Dedifferentiated amniotic fluid mesenchymal stem cell (primary cell): ENCODE data around the gene TUFT1.

ENCODE experiments used
- DNase-seq: peaks from one replicate; pipeline ENCODE4 v3.0.0-alpha.2; 2016; ENCODE audit errors: extremely low spot score

The TUFT1 gene, protein sequence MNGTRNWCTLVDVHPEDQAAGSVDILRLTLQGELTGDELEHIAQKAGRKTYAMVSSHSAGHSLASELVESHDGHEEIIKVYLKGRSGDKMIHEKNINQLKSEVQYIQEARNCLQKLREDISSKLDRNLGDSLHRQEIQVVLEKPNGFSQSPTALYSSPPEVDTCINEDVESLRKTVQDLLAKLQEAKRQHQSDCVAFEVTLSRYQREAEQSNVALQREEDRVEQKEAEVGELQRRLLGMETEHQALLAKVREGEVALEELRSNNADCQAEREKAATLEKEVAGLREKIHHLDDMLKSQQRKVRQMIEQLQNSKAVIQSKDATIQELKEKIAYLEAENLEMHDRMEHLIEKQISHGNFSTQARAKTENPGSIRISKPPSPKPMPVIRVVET

DNA sequence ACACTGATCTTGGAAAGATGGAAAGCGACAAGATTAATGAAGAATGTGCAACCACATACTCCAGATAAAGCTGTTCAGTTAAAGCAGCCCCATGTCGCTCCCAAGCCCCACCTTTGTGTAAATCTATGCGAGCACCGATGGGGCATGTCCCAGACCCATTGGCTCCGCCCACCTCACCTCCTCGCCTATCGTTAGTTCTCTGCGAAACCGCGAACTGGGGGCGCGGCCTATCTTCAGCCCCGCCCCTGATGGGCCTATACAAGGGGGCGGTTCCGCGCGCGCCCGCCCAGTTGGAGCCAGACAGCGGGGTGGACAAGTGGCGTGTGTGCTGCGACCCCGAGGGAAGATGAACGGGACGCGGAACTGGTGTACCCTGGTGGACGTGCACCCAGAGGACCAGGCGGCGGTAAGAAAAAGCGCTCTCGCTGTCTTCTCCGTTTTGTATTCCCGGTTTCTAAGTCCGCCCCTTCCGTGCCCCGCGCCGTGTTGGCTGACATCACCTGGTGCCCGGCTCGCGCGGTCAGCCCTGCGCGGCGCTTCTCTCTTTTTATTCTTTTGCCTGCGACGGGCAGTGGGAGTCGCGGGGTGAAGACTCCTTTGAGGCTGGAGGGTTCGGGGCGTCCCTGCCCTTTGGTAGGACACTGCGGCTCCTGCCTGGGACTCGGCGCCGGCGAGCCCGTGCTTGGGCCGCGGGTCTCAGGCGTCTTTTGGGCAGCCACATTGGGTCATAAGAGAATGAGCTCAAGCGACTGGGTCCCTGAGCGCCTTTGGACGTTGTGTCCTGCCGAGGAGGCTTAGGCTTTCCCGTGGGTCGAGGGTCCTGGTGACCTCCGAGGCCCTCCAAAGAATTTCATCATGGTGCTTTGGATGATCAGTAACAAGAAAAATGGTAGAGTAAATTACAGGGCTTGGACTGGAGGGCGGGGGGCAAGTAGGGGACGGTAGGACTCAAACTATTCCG, at the start of gene TUFT1:
Gene TUFT1, plus strand, starts transcription at position 289 of the 961 bp plus-strand sequence. Its CDS starts 58 bp downstream, at position 347.
- DNase-seq, result peak; percentile 87

DNA sequence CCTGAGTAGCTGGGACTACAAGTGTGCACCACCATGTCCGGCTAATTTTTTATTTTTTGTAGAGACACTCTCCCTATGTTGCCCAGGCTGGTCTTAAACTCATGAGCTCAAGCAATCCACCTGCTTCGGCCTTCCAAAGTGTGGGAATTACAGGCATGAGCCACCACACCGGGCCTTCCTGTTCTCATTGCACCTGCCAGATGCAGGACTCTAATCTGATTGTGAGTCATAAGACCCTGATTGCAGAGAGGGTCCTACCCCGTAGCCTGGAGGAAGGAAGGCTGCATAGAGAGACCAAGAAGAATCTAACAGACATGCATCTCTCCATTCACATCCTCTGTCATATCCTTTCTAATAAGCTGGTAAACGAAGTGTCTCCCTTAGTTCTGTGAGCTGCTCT, 48.5 kb upstream of the TUFT1 start:
- no peak for DNase-seq

DNA sequence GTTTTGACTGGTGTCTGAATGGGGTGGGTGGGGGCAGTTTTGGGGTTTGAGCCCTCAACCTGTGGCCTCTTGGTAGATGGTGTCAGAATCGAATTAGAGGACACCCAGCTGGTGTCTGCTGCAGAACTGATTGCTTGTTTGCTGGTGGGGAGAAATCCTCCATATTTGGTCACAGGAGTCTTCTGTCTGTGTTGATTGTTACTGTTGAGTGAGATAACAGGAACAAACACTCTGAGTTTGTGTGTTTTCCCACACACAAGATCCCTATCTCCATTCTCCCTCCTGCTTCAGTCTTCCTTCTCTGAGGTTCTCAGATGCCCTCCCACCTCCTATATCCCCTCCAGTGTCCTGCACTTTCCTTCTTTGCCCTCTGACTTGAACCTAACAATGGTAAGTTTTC, 48.0 kb upstream of the TUFT1 start:
- DNase-seq, result no peak

DNA sequence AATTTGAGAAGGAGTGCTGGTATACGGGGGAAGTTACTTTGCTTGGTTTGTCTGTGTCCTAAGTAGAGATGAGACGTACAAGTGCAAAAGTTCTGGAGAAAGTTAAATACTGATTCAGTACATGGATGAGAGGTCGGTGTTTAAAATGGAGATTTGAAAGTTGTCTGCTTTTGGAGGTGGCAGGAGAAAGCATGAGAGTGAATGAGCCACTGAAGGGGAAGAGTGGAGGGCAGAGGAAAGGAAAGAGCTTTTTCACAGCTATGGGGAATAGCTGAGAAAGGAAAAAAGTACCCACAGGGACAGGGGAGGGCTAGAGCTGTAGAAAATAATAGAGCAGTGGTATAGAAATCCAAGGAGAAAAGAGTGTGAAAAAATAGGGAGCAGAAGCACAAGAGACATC, 47.1 kb upstream of the TUFT1 start:
- no peak for DNase-seq

DNA sequence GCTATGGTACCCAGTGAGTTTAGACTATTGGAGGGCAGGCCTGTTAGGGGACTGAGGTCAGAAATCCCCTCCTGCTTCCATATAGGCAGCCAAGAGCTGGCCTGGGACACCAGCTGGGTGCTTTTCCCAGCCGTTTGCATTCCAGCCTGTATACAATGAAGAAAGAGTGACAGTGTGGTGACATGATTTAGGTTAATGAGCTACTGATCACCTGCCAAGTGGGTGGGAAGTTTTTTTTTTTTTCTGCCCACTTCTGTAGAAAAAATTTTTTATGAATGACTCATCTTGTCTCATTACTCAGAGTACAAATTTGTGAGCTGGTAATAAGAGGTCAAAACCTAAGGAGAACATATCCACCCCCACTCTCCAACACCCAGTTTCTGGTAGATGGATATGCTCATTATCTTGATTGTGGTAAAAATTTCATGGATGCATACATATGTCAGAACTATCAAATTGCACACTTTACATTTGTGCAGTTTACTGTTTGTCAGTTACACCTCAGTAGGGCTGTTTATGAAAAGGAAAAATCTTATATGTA, 45.3 kb upstream of the TUFT1 start:
- DNase-seq, result peak; percentile 22

DNA sequence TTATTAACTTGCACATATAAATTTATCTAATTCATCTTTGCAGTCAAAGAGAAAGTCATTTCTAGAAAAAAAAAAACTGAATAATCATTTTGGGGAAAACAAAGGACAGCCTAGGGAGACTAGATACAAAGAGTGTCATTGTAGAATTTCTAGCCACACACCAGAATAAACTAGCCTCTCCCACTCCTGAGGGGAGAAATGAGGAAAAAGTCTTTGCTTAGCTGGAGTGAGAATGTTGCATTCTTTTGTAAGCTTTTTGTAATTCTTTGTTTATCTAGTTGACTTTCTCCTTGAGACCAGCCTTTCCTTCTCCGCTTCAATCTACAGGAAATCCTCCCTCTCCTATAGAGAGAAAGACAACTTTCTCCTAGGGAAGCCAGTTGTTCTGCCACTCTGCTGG, 44.8 kb upstream of the TUFT1 start:
- no peak for DNase-seq

DNA sequence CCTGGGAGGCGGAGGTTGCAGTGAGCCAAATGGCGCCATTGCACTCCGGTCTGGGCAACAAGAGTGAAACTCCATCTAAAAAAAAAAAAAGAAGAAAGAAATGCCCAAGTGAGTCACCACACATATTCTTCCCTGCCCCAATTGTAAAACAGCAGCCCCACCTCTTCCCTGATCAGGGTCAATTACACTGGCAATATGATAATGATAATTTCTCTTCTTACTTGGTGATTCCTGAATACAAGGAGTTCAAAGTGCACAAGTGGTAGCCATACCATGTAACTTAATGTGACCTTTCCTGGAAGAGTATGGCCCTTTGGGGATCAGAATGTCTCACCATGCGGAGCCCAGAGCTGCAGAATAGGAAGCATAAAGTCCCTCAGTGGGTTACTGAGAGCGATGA, 40.7 kb upstream of the TUFT1 start:
- DNase-seq, result no peak

DNA sequence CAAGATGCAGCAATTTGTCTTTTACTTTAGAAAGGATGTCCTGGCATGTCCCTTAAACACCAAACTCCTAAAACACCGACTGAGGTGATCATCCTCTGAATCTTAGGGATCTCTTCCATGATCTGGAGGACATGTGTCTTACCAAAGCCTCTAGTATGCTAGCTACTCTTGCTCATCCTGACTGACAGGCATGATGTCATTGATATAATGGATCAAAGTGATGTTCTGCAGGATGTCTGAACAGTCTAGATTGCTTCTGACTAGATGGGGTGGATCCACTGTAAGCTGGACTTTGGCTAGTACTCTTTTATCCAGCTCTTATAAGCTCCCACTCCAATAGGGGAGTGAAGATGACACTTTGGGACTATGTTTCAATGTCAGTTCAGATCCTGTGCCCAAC, 40.2 kb upstream of the TUFT1 start:
- no peak for DNase-seq

DNA sequence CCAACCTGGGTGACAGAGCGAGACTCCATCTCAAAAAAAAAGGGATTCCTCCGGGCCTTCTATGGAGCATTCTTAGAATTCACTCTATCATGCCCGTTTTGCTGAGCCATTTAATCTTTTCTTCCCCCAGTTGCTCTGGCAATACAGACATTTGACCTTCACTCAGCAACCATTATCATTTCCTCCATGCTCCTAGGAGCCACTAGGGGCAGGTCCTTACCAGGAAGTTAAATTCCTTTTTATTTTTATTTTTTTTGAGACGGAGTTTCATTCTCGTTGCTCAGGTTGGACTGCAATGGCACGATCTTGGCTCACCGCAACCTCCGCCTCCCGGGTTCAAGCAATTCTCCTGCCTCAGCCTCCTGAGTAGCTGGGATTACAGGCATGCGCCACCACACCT, 38.6 kb upstream of the TUFT1 start:
- DNase-seq, result no peak

DNA sequence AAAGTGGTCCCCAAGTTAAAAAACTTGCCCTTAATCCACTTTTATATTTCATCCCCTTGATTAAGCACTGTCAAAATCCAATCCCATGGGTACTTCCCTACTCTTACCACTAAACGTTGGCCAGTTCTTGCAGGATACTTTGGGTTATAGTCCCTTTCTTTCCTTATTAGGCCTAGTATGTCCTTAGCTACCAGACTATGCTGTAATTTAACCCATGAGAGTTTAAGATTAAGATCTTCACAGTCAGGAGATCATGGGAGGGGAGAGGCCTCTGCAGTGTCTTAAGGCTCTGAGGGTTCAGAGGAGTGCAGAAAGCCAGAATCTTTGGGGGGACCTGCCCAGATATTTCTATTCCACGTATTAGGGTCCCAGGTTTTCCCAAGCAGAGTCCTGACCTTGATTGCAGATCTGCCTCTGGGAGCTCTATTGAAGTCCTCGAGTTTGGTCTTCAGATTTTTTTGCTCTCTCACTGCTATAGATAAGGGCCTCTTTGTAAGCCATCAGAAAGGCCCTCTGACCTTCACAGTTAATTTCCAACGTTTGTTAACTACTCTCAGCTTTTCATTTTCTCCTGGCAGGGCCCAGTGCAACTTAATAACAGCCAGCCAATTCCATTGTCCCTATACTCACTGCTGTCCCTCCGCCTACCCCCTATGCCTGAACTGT, 37.9 kb upstream of the TUFT1 start:
- no peak for DNase-seq

DNA sequence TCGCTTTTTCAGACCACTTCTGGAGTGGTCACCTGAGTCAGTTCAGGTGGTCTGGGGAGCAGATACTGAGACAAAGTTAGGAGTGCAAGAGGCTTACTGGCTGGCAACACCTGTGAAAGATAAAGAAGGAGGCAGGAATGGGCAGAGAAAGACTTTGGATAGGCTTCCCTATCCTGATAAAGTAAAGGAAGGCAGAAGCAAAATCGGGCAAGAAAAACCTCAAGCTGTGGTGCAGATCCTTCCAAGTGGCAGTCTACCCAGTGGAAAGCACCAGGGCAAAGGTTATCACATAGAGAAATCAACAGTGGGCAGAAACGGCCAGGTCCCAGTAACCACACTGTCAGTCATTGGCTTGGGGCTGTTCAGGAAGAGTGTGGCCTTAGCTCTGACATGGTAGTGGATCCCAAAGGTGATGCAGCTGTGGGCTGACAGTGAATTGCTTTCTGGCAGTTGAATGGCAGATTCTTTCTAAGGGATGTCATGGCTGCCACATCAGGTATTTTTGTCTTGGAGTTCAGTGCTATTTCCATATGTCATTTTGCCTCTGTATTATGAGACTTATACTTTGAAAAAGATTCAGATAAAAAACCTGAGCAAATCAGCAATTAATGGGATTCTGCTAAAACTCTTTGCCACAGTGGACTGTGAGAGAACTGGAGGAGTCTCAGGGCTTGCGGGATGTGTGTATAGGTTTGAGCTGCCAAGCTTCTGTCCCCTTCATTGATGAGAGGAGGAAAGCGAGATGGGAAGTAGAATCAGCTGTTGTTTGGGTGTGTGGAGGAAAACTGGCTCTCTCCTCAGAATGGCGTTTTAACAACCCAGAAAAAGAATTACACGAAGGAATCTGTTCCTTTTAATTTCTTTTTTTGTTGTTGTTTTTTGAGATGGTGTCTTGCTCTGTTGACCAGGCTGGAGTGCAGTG, 37.0 kb upstream of the TUFT1 start:
- no peak for DNase-seq

DNA sequence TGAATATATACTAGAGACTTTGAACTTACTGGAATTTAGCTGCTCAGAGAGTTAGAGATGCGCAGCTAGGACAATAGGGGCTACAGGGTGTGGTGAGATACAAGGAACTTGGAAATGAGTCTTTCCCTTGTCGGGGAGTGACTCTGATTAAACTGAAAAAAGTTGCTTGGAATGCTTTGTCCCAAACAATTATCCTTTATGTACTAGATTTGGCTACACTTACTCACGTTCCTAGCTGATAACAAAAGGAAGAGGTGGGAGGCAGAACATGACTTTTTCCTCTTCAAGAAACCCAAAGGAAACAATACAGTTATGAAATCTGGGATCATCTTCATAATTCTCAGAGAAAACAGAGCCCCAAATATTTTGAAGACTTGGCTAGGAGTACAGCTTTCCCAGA, 35.9 kb upstream of the TUFT1 start:
- DNase-seq, result no peak

DNA sequence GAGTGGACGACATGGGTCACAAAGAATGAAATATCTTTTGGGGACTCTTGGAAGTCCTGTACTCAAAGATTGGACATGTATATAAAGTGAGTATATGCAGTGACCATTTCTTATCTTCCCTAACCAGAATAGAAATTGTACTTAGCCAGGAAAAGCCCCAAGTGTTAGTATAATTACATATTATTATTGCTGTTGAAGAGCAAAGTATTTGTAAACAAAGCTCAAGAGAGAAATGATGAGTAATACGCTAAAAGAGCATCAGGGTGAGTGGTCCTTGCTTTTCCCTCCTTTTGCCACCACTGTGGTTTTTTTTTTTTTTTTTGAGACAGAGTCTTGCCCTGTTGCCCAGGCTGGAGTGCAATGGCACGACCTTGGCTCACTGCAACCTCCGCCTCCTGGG, 35.4 kb upstream of the TUFT1 start:
- no peak for DNase-seq

DNA sequence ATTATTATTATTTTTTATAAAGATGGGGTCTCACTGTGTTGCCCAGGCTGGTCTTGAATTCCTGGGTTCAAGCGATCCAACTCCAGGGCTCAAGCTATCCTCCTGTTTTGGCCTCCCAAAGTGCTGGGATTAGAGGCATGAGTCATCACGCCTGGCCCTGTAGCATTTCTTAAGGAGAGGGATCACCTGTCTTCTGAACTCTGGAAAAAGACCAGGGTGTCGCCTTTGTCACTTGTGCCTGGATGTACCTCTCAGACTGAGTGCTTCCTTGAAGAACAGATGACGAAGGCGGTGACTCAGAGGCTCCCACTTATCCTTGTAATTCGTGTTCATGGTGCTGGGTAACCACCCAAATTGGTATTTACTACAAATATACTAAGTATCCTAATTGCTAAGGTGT, 31.3 kb upstream of the TUFT1 start:
- no peak for DNase-seq

DNA sequence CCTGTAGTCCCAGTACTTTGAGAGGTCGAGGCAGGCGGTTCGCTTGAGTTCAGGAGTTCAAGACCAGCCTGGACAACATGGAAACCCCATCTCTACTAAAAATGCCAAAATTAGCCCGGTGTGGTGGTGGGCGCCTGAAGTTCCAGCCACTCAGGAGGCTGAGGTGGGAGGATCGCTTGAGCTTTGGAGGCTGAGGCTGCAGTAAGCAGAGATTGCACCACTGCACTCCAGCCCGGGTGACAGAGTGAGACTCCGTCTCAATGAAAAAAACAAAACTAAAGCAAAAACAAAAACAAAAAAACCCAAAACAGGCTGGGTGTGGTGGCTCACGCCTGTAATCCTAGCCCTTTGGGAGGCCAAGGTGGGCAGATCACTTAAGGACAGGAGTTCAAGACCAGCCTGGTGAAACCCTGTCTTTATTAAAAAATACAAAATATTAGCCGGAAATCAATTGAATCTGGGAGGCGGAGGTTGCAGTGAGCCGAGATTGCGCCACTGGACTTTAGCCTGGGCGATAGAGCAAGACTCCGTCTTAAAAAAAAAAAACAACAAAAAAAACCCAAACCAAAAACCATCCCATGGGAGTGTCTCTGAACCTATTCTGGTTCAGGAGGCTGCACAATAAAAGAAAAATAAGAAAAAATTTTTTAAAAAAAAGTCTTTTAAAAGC, 30.6 kb upstream of the TUFT1 start:
- no peak for DNase-seq

DNA sequence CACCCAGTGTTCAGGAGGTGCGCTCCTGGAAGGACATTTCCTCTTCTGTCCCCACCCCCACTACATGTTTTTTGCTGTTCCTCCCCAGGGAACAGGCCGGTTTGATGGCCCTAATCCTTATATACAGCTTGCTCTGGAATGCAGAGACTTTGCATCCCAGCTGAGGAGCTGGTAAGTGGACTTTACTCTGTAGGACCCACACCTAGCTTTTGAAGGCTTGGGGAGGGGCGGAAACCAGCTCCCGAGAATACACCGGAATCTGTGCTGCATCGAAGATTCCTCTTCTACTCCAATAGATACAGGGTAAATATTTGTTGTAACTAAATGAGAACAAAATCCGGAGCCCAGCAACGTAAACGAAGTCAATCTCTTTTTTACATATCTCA, 30.1 kb upstream of the TUFT1 start:
- DNase-seq, result no peak

DNA sequence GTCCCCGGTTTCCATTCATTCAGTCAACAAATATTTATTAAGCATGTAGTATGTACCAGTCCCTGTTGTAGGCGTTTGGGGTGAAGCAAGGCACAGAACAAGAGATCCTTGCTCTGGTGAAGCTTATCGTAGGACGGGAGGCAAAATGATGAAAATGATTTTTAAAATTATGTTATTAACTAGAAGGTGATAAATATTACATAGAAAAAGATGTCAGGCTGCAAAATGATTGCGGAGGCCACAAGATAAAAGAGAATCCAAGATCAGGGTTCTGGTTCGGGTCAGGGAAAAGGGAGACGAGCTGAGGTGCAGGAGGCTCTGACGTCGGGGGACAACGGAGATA, 29.5 kb upstream of the TUFT1 start:
- no peak for DNase-seq

DNA sequence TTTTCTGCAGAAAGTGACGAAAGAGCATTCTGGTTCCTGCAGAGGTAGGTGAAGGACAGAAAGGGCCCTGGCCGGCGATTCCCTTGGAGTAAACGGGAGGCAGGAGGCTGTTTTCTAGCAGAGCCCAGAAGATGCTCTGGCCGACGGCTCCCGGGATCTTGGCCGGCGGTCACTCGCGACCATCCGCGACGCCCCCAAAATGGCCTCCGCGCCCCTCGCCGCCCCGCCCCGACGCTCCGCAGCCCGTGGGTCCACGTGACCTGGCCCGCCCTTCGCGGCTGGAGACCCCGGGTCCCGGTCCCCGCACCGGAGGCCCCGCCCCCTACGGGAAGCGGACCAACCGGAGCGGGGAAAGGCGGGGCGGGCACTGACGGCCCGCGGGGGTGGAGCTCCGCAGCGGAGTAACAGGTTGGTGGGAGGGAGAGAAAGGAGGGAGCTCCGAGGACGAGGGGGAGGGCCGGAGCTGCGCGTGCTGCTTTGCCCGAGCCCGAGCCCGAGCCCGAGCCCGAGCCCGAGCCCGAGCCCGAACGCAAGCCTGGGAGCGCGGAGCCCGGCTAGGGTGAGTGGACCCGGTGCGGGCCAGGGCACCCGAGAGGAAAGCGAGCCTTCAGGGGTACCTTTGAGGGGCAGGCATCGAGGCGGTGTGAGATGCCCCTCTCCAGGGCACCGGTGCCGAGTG, 29.0 kb upstream of the TUFT1 start, which contains the start of gene CGN:
Gene CGN, plus strand, starts transcription at position 431 of the 679 bp plus-strand sequence. CDS start 7,133 bp downstream, outside the sequence.
- DNase-seq, result peak; percentile 46

DNA sequence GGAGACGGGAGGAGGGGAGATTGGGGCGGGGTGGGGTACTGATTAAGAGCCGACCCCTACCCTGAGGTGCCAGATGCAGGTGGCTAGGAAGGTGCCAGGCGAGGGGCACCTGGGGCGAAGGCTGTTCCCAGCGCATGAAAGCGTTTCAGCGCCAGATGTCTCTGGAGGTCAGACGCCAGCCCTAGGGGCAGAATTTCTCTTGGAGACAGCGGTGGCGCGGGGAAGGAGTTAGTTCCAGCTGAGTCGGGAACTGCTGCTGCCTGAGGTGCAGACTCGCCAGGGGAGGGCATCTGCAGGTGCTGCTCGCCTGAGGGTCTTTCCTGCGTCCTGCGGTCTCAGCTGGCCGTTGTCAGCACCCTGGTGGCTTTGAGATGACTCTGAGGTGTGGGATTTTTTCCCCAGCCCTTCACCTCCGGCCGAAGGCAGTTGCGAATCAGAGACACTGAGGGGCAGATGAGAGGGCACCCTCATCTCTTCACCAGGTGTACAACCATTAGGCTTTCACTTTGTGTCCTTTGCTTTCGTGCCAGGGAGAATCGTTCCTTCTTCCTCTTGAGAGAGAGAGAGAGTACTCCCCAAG, 28.4 kb upstream of the TUFT1 start:
- DNase-seq, result no peak
